Tibial nerve (tissue), 4 donors: ENCODE measurements around the gene KAZN.

ENCODE experiments used
- EP300 ChIP-seq, 2 donors: sonication (generic); formaldehyde crosslinking; IDR thresholded peaks; one replicate each; pipeline ENCODE4 v1.6.1; 2017; ENCODE audit warnings: antibody characterized with exemption in 2 of 2, mild to moderate bottlenecking in 1 of 2
- POLR2A ChIP-seq, 2 donors: fragments of 450-650 bp; IDR thresholded peaks; one replicate each; pipeline ENCODE4 v1.6.1; 2017; ENCODE audit warnings: antibody characterized with exemption in 2 of 2, mild to moderate bottlenecking in 2 of 2, moderate library complexity in 2 of 2
- TF ChIP-seq, protein P1 (sequence below), 5 experiments: fragments of 200-600 bp in 3 of 5; fragments of 450-650 bp in 2 of 5; sonication (generic) in 3 of 5; IDR thresholded peaks; one replicate each; pipeline ENCODE4 v1.5.1; 2016 to 2019; ENCODE audit warnings: antibody characterized with exemption in 5 of 5, mild to moderate bottlenecking in 3 of 5, moderate library complexity in 2 of 5

- TF ChIP-seq, protein P1, sequence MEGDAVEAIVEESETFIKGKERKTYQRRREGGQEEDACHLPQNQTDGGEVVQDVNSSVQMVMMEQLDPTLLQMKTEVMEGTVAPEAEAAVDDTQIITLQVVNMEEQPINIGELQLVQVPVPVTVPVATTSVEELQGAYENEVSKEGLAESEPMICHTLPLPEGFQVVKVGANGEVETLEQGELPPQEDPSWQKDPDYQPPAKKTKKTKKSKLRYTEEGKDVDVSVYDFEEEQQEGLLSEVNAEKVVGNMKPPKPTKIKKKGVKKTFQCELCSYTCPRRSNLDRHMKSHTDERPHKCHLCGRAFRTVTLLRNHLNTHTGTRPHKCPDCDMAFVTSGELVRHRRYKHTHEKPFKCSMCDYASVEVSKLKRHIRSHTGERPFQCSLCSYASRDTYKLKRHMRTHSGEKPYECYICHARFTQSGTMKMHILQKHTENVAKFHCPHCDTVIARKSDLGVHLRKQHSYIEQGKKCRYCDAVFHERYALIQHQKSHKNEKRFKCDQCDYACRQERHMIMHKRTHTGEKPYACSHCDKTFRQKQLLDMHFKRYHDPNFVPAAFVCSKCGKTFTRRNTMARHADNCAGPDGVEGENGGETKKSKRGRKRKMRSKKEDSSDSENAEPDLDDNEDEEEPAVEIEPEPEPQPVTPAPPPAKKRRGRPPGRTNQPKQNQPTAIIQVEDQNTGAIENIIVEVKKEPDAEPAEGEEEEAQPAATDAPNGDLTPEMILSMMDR (IDR thresholded peaks at IDR 0.05) = no peak
- no peak for TF ChIP-seq POLR2A (IDR thresholded peaks at IDR 0.05)
- TF ChIP-seq EP300 (IDR thresholded peaks at IDR 0.05) = no peak
Measured at GRCh38 chr1:15075817-15076216, 477.3 kb downstream of the KAZN start.
